Activated effector memory CD4-positive, alpha-beta T cell treated with anti-CD3 and anti-CD28 coated beads, Interleukin-2, amount 50 U/mL, for 16 hours (primary cell): ENCODE results near the gene GALNT18.

Experiments used
- DNase-seq: peaks from one replicate; pipeline ENCODE4 v3.0.0-alpha.2; 2020

GALNT18 gene

GRCh38 chr11:11332141-11332710 lies 289.6 kb downstream of the GALNT18 start:
- DNase-seq, result no peak

- no peak for DNase-seq
Observed at GRCh38 chr11:11329062-11329806, 292.6 kb downstream of the GALNT18 start.

DNA sequence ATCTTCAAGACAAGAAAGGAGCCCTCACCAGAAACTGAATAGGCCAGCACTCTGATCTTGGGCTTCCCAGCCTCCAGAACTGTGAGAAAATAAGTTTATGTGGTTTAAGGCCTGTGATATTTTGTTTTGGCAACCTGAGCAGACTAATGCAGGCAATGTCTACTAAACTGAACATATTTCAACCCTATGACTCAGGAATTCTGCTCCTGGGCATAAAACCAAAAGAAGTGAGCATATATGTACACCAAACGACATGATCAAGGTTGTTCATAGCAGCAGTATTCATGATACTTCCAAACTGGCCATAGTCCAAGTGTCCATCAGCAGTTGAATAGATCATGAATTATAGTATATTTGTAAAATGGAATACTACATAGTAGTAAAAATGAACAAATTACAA lies 297.7 kb downstream of the GALNT18 start:
- no peak for DNase-seq

DNA sequence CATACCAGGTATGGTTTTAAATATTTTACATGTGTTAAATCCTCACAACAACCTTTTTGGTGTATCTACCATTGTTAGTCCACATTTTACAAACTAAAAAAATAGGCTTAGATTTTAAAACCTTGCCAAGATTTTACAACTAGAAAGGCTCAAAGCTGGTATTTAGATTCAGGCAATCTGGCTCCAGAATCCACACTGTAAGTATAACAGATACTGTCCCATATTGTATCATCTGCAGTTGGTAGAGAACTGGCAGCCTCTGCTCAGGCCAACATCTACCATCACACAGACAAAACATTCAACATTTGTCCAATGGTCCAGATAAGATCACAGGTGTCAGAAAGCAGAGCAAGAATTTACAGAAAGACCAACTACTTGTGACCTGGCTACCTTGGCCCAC lies 299.7 kb downstream of the GALNT18 start:
- no peak for DNase-seq

GRCh38 chr11:11320825-11321224 lies 301.0 kb downstream of the GALNT18 start:
- no peak for DNase-seq

DNA sequence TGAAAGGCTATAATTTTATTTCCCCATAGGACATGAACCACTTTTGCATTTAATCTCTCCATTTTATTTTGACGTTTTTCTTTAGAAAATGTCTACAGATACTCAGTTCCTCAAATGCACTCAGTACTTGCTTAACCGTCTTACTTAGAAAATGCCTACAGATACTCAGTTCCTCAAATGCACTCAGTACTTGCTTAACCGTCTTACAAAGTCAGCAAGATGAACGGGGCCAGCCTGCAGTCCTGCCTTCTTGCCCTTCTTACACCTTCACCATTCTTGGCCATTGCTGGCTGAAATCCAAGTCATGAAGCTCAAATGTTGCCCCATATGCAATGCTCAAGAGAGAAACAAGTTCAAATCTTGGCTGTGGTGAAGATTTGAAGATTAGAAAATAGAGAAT lies 302.8 kb downstream of the GALNT18 start:
- DNase-seq, result no peak

DNA sequence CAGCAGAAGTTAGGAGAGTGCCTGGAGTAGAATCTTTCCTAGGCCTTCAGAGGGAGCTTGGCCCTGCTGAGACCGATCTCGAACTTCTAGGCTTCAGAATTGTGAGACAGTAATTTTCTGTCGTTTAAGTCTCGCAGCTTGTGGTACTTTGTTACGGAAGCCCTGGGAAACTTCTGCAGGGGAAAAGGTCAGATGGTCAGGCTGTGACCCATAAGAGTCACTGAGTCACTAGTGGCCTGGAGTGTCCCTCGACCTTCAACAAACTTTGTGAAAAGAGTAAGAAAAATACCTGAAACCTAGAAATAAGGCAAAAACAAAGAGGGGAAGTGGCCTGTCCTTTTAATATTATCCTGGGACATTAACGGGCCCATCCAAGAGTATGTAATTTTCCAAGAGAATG lies 303.3 kb downstream of the GALNT18 start:
- no peak for DNase-seq

DNA sequence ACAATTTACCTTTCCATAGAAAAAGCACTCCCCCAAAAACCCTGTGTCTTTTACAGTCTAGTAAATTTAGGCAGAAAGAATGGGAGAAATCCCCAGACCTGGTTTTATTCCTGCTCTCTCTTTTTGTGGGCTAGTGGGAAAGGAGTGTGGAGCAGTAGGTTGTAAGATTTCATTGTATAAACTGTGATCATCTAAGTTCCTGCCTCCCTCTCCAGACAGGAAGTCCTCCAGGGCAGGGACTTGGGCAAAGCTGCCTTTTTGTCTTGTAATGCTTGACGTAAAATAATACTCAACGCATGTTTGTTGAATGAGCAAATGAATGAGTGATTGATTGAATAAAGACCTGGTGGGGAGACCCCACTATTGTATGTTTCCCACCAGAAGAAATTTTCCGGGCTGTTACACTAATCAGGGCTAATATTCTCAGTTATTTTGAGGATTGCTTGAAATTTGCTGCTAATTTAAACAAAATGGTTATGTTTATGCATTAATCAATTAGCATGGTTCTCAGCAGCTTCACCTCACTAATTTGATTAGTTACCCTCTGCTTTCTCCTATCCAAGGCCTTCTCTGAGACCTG lies 305.1 kb downstream of the GALNT18 start:
- no peak for DNase-seq

DNA sequence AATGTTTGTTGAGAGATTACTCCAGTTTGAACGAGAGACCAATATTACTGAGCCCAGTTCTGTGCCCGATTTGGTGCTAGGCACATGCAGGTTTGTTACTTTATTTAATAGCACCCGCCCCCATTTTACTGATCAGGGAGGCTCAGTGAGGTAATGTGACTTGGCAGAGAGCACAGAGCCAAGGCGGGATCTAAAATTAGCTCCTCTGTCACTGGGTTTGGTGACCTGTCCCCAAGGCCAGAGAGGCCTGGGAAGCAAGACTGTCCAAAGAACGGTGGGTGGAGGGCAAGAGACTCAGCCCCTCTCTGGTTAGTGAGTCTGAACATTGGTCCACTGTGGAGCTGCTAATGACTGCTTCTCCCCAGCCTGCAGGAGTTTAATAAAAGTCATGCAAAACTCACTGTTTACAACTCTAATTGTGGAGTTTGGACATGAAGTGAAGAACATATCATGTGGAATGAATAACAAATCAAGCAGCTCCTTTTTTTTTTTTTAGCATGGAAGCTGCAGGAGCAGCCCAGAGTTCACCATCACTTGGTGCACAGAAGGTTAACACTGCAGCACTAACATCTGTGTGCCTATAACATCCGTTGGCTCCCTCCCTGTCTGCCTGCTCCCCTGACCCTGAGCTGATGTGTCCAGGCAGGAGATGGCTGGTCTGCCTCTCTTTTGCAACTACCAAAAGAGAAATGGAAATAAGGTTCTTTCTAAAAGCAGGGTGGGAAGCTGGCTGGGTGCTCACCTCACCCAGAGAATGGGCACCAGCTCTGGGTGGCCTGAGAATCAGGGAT lies 307.7 kb downstream of the GALNT18 start:
- no peak for DNase-seq

DNA sequence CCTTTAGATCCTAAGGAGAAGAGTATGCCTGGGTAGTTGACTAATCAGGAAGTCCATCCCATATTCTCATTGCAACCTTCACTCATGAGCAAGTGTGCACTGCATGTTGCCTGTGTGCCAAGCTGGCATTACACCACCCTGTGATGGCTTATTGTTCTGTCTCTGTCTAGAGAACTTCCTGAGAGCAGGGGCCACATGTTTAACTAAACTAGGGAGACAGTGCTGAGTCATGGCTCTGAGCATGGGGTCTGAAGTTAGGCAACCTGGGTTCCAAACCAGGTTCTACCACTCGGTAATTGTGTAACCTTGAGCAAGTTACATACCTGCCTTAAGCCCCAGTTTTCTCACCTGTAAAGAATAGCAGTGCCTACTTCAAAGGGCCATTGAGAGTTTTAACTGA lies 308.4 kb downstream of the GALNT18 start:
- no peak for DNase-seq

DNA sequence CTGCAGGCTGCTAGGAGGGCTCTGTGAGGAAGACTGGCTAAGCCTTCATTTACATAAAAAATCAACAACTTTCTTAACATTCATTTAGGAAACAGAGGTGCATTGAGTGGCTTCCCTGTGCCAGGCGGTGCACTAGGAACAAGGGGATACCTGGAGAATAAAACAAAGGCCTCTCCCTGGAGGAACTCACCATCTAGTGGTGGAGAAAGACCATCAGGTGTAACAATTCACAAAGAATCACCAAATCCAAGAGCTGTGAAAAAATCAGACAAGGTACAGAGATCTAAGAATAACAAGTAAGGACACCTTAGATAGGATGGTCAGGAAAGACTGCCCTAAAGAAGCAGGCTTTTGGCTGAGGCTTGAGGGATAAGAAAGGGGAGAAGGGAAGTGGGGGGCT lies 309.1 kb downstream of the GALNT18 start:
- no peak for DNase-seq

GRCh38 chr11:11311169-11311568 lies 310.6 kb downstream of the GALNT18 start:
- no peak for DNase-seq

- DNase-seq, result no peak
Observed at GRCh38 chr11:11309906-11310305, 311.9 kb downstream of the GALNT18 start.

DNA sequence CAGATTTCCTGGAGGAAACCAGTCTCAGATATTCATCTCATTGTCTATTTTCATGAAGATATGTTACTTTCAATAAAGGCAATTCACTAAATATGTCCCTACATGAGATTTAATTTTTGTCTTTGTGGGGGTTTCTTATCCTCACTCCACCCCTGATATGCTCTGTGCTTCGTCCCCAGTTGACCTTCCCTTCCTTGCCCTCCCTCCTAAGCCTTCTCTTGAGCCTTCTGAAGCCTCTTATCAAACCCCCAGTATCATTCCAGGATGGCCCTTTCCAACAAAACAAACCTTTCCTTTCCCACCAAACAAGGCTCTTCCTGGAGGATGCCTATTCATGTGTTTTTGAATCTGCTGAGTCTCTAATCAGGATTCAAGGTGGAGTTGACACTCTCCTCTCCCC lies 313.6 kb downstream of the GALNT18 start:
- DNase-seq, result no peak

GRCh38 chr11:11306855-11307254 lies 314.9 kb downstream of the GALNT18 start:
- no peak for DNase-seq

GRCh38 chr11:11304550-11304949 lies 317.3 kb downstream of the GALNT18 start:
- DNase-seq, result no peak

GRCh38 chr11:11302565-11302964 lies 319.2 kb downstream of the GALNT18 start:
- DNase-seq, result no peak

GRCh38 chr11:11301212-11301611 lies 320.6 kb downstream of the GALNT18 start:
- no peak for DNase-seq

- no peak for DNase-seq
Observed at GRCh38 chr11:11297578-11297977, 324.2 kb downstream of the GALNT18 start.

GRCh38 chr11:11296434-11296833 lies 325.4 kb downstream of the GALNT18 start:
- DNase-seq, result no peak

- no peak for DNase-seq
Observed at GRCh38 chr11:11294551-11294855, 327.3 kb downstream of the GALNT18 start.

- DNase-seq, result no peak
Observed at GRCh38 chr11:11293798-11294550, 327.8 kb downstream of the GALNT18 start.

- no peak for DNase-seq
Observed at GRCh38 chr11:11292839-11293238, 329.0 kb downstream of the GALNT18 start.
